Mucosa of descending colon (tissue), 3 donors: ENCODE results near the gene PDXP. TPM values are rescaled to one million over a fixed set of nuclear protein-coding genes. Genes with fewer than 3 reads are reported as not detected.
"Not testable (repeated sequence)": the region's sequence is repeated elsewhere in the genome, so short reads cannot be mapped to it uniquely, and the experiment has no call there.

ENCODE experiments used
- ATAC-seq: fragments of 200-7000 bp; cut with Tn5 transposase; one replicate; pipeline ENCODE4 v1.9.1; 2020; ENCODE audit warnings: mild to moderate bottlenecking, moderate library complexity
- DNase-seq, 3 donors: peaks; one replicate each; pipeline ENCODE4 v3.0.0-alpha.2; 2020
- H3K36me3 ChIP-seq: fragments of 200-600 bp; one replicate; pipeline ENCODE4 v1.8.0; 2021; ENCODE audit warnings: low read depth, mild to moderate bottlenecking
- H3K4me1 ChIP-seq: fragments of 200-600 bp; one replicate; pipeline ENCODE4 v1.8.0; 2021; ENCODE audit warnings: low read depth, mild to moderate bottlenecking
- H3K4me3 ChIP-seq: fragments of 200-600 bp; one replicate; pipeline ENCODE4 v1.8.0; 2021; ENCODE audit warnings: mild to moderate bottlenecking
- H3K9me3 ChIP-seq: fragments of 200-600 bp; one replicate; pipeline ENCODE4 v1.8.0; 2021; ENCODE audit warnings: mild to moderate bottlenecking
- CTCF ChIP-seq: fragments of 200-600 bp; IDR thresholded peaks from one replicate; pipeline ENCODE4 v1.8.0; 2022; ENCODE audit warnings: antibody characterized with exemption, mild to moderate bottlenecking
- intact Hi-C, 2 donors: fragments of 100-400 bp; cut with DNase I in 1 of 2; cut with micrococcal nuclease in 1 of 2; formaldehyde crosslinking; loops; one replicate each; pipeline versions ENCODE4 v1.11.0 to v1.11.1; 2022; cut with DNase I, micrococcal nuclease
- long read RNA-seq, 2 donors: library from polyadenylated mRNA; unstranded; transcript quantifications; one replicate each; pipeline ENCODE4 v2.0.0, GENCODE V29; 2019 to 2021
- total RNA-seq, 3 donors: library from RNA; stranded (reverse); fragmentation: NEBNext Ultra II Directional in 2 of 3; extraction: Animal tissue kit (Norgen Biotek cat#: 25700) in 2 of 3; gene quantifications; one replicate each; pipeline versions ENCODE4 v1.2.1 to v1.2.4, GENCODE V29; 2021 to 2023
- donor health status: DM: no; HTN: no; CAD: no; lungs with moderate emphysema.
- donor health status: DM: no; HTN: no; CAD: no.
- donor health status: DM: no; HTN: yes; CAD: no.

The PDXP gene
- 10 to 100 TPM; 26.8 to 43.3 (median 40.6) TPM for total RNA-seq
- long read RNA-seq, donor 1, transcript PDXP-201 (2 exons, 2,010 nt): major isoform, 97 of 98 reads
- long read RNA-seq, donor 1, partial matches to known transcripts: 0 of 98 reads
- long read RNA-seq, donor 1, other reads (novel, unspliced or antisense): 1 of 98 reads
- long read RNA-seq, donor 2, partial matches to known transcripts: 0 of 2 reads
- long read RNA-seq, donor 2, other reads (novel, unspliced or antisense): 0 of 2 reads

- Histone ChIP-seq H3K9me3 (no peaks in the 10 kb centered on the region), H3K36me3 (no peaks in the 10 kb centered on the region), H3K4me3 (peak within 1 kb of the TSS; percentile 46), H3K4me1 (peaks cover 51% of the 10 kb centered on the region)
- intact Hi-C loops: no loop called here
- peak; percentile 90 for ATAC-seq
- no peak for TF ChIP-seq CTCF
- DNase-seq: peak; percentile 99
These were observed at the start of gene PDXP for GRCh38 chr22:37658133-37659065. Gene PDXP (plus strand): TSS chr22:37658723. CDS start chr22:37658783, 60 bp downstream.

GRCh38 chr22:37609240-37610152 lies 49.0 kb upstream of the PDXP start:
- Histone ChIP-seq H3K4me1 (peaks cover 42% of the 10 kb centered on the region), H3K4me3 (peak overlapping the region; percentile 48), H3K9me3 (no peaks in the 10 kb centered on the region), H3K36me3 (no peaks in the 10 kb centered on the region)
- intact Hi-C loops: no loop called here
- peak in 2 of 3 donors; percentile 49 to 50 for DNase-seq
- TF ChIP-seq CTCF: no peak
- no peak for ATAC-seq

- intact Hi-C loops, DNase-seq: not testable (repeated sequence)
- H3K4me1 ChIP-seq: peaks cover 42% of the 10 kb centered on the region
These were observed 48.4 kb upstream of the PDXP start for GRCh38 chr22:37610153-37610475.

GRCh38 chr22:37610480-37611129 lies 47.9 kb upstream of the PDXP start:
- TF ChIP-seq CTCF: no peak
- no peaks in the 10 kb centered on the region for H3K9me3 ChIP-seq
- peak; percentile 30 for ATAC-seq
- H3K4me3 ChIP-seq: no peak overlapping the region
- H3K4me1 ChIP-seq: peaks cover 42% of the 10 kb centered on the region
- DNase-seq: peak; percentile 80 to 81 (median 81)
- intact Hi-C loops: no loop called here
- no peaks in the 10 kb centered on the region for H3K36me3 ChIP-seq

More at GRCh38 chr22:37610153-37610475, 48.4 kb upstream of the PDXP start:
- H3K9me3 ChIP-seq, H3K4me3 ChIP-seq, ATAC-seq, H3K36me3 ChIP-seq: not testable (repeated sequence)

- H3K36me3 ChIP-seq: no peaks in the 10 kb centered on the region
- H3K4me1 ChIP-seq: peaks cover 38% of the 10 kb centered on the region
- intact Hi-C loops: no loop called here
- H3K4me3 ChIP-seq: no peak overlapping the region
- ATAC-seq (no peak), DNase-seq (no peak)
- no peak for TF ChIP-seq CTCF
- H3K9me3 ChIP-seq: no peaks in the 10 kb centered on the region
These were observed 47.3 kb upstream of the PDXP start for GRCh38 chr22:37611207-37611606.
